ENCODE data around the gene PCED1B. TPM values are rescaled to one million over a fixed set of nuclear protein-coding genes. Genes with fewer than 3 reads are reported as not detected.

The PCED1B gene
- total and polyA plus RNA-seq, 2 experiments from 2014 or later: 5.1 to 6.6 TPM

- ATAC-seq: no peak
These were observed 72.7 kb downstream of the PCED1B start for GRCh38 chr12:47152095-47152494.

More at GRCh38 chr12:47152095-47152494, 72.7 kb downstream of the PCED1B start:
- H3F3A ChIP-seq (replicated peaks; ENCODE audit: low read depth): no peaks in the 10 kb centered on the region
- Mint-ChIP-seq H3K27ac (no peak overlapping the region), H3K9me3 (peaks cover 5% of the 10 kb centered on the region; the same call in 2 of the 3 replicates), H3K27me3 (ENCODE audit: insufficient read depth, low read depth, poor library complexity) (no peaks in the 10 kb centered on the region), H3K4me3 (no peak overlapping the region), H3K36me3 (ENCODE audit: low read depth) (peaks cover 2% of the 10 kb centered on the region; the same call in 1 of the 3 replicates), H3K4me1 (peaks cover 9% of the 10 kb centered on the region)
- H3K9me2 ChIP-seq (ENCODE audit: insufficient read depth): peaks cover 2% of the 10 kb centered on the region; the same call in 1 of the 2 replicates
- H4K20me1 ChIP-seq (replicated peaks; ENCODE audit: insufficient read depth): no peaks in the 10 kb centered on the region
- DNase-seq (ENCODE audit: low spot score): no peak
- TF ChIP-seq ZNF462 (CRISPR knock-in tag; IDR thresholded peaks at IDR 0.05) (no peak), ZNF331 (CRISPR knock-in tag; IDR thresholded peaks at IDR 0.05; ENCODE audit: low read depth) (no peak), CREB1 (CRISPR knock-in tag; IDR thresholded peaks at IDR 0.05; ENCODE audit: low read depth) (no peak), EZH2 (IDR thresholded peaks at IDR 0.05; ENCODE audit: low read depth, unreplicated experiment) (no peak), POLR2AphosphoS5 (IDR thresholded peaks at IDR 0.05; ENCODE audit: low read depth) (no peak), STAT1 (IDR thresholded peaks at IDR 0.05; ENCODE audit: unreplicated experiment) (no peak)
- TF ChIP-seq, protein P1, sequence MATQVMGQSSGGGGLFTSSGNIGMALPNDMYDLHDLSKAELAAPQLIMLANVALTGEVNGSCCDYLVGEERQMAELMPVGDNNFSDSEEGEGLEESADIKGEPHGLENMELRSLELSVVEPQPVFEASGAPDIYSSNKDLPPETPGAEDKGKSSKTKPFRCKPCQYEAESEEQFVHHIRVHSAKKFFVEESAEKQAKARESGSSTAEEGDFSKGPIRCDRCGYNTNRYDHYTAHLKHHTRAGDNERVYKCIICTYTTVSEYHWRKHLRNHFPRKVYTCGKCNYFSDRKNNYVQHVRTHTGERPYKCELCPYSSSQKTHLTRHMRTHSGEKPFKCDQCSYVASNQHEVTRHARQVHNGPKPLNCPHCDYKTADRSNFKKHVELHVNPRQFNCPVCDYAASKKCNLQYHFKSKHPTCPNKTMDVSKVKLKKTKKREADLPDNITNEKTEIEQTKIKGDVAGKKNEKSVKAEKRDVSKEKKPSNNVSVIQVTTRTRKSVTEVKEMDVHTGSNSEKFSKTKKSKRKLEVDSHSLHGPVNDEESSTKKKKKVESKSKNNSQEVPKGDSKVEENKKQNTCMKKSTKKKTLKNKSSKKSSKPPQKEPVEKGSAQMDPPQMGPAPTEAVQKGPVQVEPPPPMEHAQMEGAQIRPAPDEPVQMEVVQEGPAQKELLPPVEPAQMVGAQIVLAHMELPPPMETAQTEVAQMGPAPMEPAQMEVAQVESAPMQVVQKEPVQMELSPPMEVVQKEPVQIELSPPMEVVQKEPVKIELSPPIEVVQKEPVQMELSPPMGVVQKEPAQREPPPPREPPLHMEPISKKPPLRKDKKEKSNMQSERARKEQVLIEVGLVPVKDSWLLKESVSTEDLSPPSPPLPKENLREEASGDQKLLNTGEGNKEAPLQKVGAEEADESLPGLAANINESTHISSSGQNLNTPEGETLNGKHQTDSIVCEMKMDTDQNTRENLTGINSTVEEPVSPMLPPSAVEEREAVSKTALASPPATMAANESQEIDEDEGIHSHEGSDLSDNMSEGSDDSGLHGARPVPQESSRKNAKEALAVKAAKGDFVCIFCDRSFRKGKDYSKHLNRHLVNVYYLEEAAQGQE (IDR thresholded peaks at IDR 0.05; ENCODE audit: unreplicated experiment): no peak
- TF ChIP-seq, protein P2, sequence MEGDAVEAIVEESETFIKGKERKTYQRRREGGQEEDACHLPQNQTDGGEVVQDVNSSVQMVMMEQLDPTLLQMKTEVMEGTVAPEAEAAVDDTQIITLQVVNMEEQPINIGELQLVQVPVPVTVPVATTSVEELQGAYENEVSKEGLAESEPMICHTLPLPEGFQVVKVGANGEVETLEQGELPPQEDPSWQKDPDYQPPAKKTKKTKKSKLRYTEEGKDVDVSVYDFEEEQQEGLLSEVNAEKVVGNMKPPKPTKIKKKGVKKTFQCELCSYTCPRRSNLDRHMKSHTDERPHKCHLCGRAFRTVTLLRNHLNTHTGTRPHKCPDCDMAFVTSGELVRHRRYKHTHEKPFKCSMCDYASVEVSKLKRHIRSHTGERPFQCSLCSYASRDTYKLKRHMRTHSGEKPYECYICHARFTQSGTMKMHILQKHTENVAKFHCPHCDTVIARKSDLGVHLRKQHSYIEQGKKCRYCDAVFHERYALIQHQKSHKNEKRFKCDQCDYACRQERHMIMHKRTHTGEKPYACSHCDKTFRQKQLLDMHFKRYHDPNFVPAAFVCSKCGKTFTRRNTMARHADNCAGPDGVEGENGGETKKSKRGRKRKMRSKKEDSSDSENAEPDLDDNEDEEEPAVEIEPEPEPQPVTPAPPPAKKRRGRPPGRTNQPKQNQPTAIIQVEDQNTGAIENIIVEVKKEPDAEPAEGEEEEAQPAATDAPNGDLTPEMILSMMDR (conservative IDR thresholded peaks at IDR 0.05; ENCODE audit: low read depth in 2 of 2): no peak
- TF ChIP-seq, protein P3, sequence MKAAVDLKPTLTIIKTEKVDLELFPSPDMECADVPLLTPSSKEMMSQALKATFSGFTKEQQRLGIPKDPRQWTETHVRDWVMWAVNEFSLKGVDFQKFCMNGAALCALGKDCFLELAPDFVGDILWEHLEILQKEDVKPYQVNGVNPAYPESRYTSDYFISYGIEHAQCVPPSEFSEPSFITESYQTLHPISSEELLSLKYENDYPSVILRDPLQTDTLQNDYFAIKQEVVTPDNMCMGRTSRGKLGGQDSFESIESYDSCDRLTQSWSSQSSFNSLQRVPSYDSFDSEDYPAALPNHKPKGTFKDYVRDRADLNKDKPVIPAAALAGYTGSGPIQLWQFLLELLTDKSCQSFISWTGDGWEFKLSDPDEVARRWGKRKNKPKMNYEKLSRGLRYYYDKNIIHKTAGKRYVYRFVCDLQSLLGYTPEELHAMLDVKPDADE (IDR thresholded peaks at IDR 0.05): no peak
- H3K27me3 ChIP-seq (ENCODE audit: insufficient read depth): no peaks in the 10 kb centered on the region
- H3K4me1 ChIP-seq (ENCODE audit: insufficient read depth): peaks cover 4% of the 10 kb centered on the region; the same call in 1 of the 2 replicates
- H2AFZ ChIP-seq: no peak overlapping the region
- no peaks in the 10 kb centered on the region for H3K36me3 ChIP-seq (ENCODE audit: insufficient read depth)
- H3K4me2 ChIP-seq: no peak overlapping the region
- no peak overlapping the region for H3K4me3 ChIP-seq
- H3K27ac ChIP-seq (ENCODE audit: low read depth): no peak overlapping the region
- H3K79me2 ChIP-seq (replicated peaks; ENCODE audit: insufficient read depth): no peaks in the 10 kb centered on the region

Data from GM23338 (cell line).